GM12891 (cell line): ENCODE results near the gene EPB41L4A.

Experiments used
- PAX5 ChIP-seq: IDR thresholded peaks from 2 replicates; pipeline ENCODE4 v1.6.1; 2011; ENCODE audit warnings: low read length, moderate library complexity, mild to moderate bottlenecking; ENCODE audit not compliant: insufficient read depth, severe bottlenecking
- POLR2A ChIP-seq: IDR thresholded peaks from 2 replicates; pipeline ENCODE4 v1.6.1; 2011; ENCODE audit warnings: low read depth, low read length, control low read depth
- POLR2AphosphoS5 ChIP-seq: IDR thresholded peaks from 2 replicates; pipeline ENCODE4 v1.6.1; 2011; ENCODE audit warnings: low read depth, low read length, control low read depth
- POU2F2 ChIP-seq: IDR thresholded peaks from 2 replicates; pipeline ENCODE4 v1.6.1; 2011; ENCODE audit warnings: low read depth, mild to moderate bottlenecking, control low read depth, low read length, moderate library complexity
- SPI1 ChIP-seq: IDR thresholded peaks from 2 replicates; pipeline ENCODE4 v1.6.1; 2011; ENCODE audit warnings: low read depth, low read length, control low read depth
- TAF1 ChIP-seq: IDR thresholded peaks from 2 replicates; pipeline ENCODE4 v1.6.1; 2011; ENCODE audit warnings: low read depth, low read length, control low read depth

- TF ChIP-seq POLR2A (no peak), POLR2AphosphoS5 (no peak), TAF1 (no peak), PAX5 (no peak), POU2F2 (no peak), SPI1 (no peak)
Measured at GRCh38 chr5:112183103-112183711, 235.9 kb downstream of the EPB41L4A start.
